Endothelial cell of umbilical vein (primary cell): ENCODE measurements around the gene FLNB. TPM values are rescaled to one million over a fixed set of nuclear protein-coding genes. Genes with fewer than 3 reads are reported as not detected.

ENCODE experiments used
- BruUV-seq: library from RNA; stranded (reverse); fragments of 400-500 nt; replicated peaks from 2 replicates; lab custom pipeline; 2021; lab: Mats Ljungman, UMichigan
- CTCF ChIA-PET: fragments of 300-600, 350-600 bp; sonication (Branson Sonifier 250); formaldehyde crosslinking; loops from one replicate; lab custom pipeline; 2021; ENCODE audit warnings: antibody characterized with exemption, inconsistent platforms; lab: Charles Lee
- POLR2A ChIA-PET: fragments of 300-600, 350-600 bp; sonication (Branson Sonifier 250); formaldehyde crosslinking; loops from one replicate; lab custom pipeline; 2021; ENCODE audit warnings: antibody characterized with exemption, inconsistent platforms; lab: Charles Lee
- DNase-seq: peaks from one replicate; pipeline ENCODE4 v3.0.0-alpha.2; 2011; ENCODE audit warnings: low read depth, low spot score
- FAIRE-seq: peaks from 2 replicates; lab custom pipeline; 2011; peaks lifted over from hg19 to GRCh38; lab: Jason Lieb, UNC
- H2AFZ ChIP-seq: 2 replicates; pipeline ENCODE4 v1.6.0; 2012; ENCODE audit warnings: low read depth, low read length, control low read depth, inconsistent platforms
- H3K27ac ChIP-seq: 2 replicates; pipeline ENCODE4 v1.5.1; 2011; ENCODE audit warnings: low read depth, mild to moderate bottlenecking, control low read depth, low read length, moderate library complexity; ENCODE audit not compliant: insufficient read depth
- H3K27me3 ChIP-seq, 2 experiments: 2 replicates each; pipeline versions ENCODE4 v1.6.0 to v1.6.1; 2011; ENCODE audit warnings: low read length in 2 of 2, mixed read lengths in 1 of 2; ENCODE audit not compliant: control insufficient read depth in 2 of 2, insufficient read depth in 2 of 2
- H3K36me3 ChIP-seq, 2 experiments: 2 replicates in 1 of 2; 3 replicates in 1 of 2; pipeline ENCODE4 v1.5.1; 2011; ENCODE audit warnings: low read length in 2 of 2, mild to moderate bottlenecking in 1 of 2, moderate library complexity in 1 of 2; ENCODE audit not compliant: control insufficient read depth in 2 of 2, insufficient read depth in 2 of 2; ENCODE audit errors: extremely low read depth in 1 of 2
- H3K4me1 ChIP-seq: 3 replicates; pipeline ENCODE4 v1.5.1; 2011; ENCODE audit warnings: mild to moderate bottlenecking, low read length; ENCODE audit not compliant: control insufficient read depth, insufficient read depth; ENCODE audit errors: extremely low read depth
- H3K4me2 ChIP-seq: 2 replicates; pipeline ENCODE4 v1.6.1; 2011; ENCODE audit warnings: low read length, control low read depth, mixed read lengths; ENCODE audit not compliant: insufficient read depth
- H3K4me3 ChIP-seq, 3 experiments: fragments of 200-600 bp in 1 of 3; sonication (generic), shearing (Covaris generic) in 1 of 3; replicated peaks in 1 of 3; 2 replicates each; pipeline ENCODE4 v1.5.1; 2011 to 2016; ENCODE audit warnings: control low read depth in 3 of 3, low read length in 3 of 3, mild to moderate bottlenecking in 2 of 3, inconsistent platforms in 1 of 3, low read depth in 1 of 3, moderate library complexity in 1 of 3; ENCODE audit not compliant: insufficient read depth in 1 of 3
- H3K79me2 ChIP-seq: 2 replicates; pipeline ENCODE4 v1.6.0; 2012; ENCODE audit warnings: low read length, inconsistent platforms; ENCODE audit not compliant: control insufficient read depth, insufficient read depth
- H3K9ac ChIP-seq: replicated peaks from 2 replicates; pipeline ENCODE3; 2011; ENCODE audit warnings: low read length, control low read depth; ENCODE audit not compliant: insufficient read depth; ENCODE audit errors: extremely low read depth
- H3K9me1 ChIP-seq: replicated peaks from 3 replicates; pipeline ENCODE4 v1.6.0; 2011; ENCODE audit warnings: mild to moderate bottlenecking, low read length; ENCODE audit not compliant: control insufficient read depth, insufficient read depth; ENCODE audit errors: extremely low read depth
- H3K9me3 ChIP-seq: replicated peaks from 2 replicates; pipeline ENCODE4 v1.5.1; 2012; ENCODE audit warnings: low read length, inconsistent platforms; ENCODE audit not compliant: control insufficient read depth, insufficient read depth
- H4K20me1 ChIP-seq: replicated peaks from 2 replicates; pipeline ENCODE3; 2011; ENCODE audit warnings: mild to moderate bottlenecking, low read length; ENCODE audit not compliant: control insufficient read depth, insufficient read depth; ENCODE audit errors: extremely low read depth
- EZH2 ChIP-seq: IDR thresholded peaks from 2 replicates; pipeline ENCODE4 v1.6.1; 2012; ENCODE audit warnings: borderline replicate concordance, low read depth, mild to moderate bottlenecking, moderate library complexity, low read length, inconsistent platforms; ENCODE audit not compliant: severe bottlenecking
- MYC ChIP-seq: IDR thresholded peaks from one replicate; pipeline ENCODE4 v1.6.1; 2011; ENCODE audit warnings: mild to moderate bottlenecking, low read depth, low read length
- POLR2AphosphoS5 ChIP-seq: IDR thresholded peaks from 2 replicates; pipeline ENCODE4 v1.6.1; 2012; ENCODE audit warnings: low read depth, mild to moderate bottlenecking, control low read depth, low read length, moderate library complexity; ENCODE audit not compliant: insufficient read depth
- dilution Hi-C: fragments of 300-500 bp; cut with MboI; formaldehyde crosslinking; loops from one replicate; pipeline ENCODE4 v1.15.0; 2019; ENCODE audit warnings: low sequenced_read_pairs; ENCODE audit not compliant: extremely low pct_ligation_motif_present
- intact Hi-C: fragments of 100-400 bp; cut with micrococcal nuclease; formaldehyde crosslinking; loops from one replicate; pipeline ENCODE4 v1.10.0; 2022
- polyA plus RNA-seq, 4 experiments: library from polyadenylated mRNA; depleted of rRNA in 3 of 4; stranded (reverse) in 3 of 4; unstranded in 1 of 4; fragments of >200 nt; gene quantifications; 2 replicates each; pipeline versions ENCODE4 v1.2.1 to v1.2.3, GENCODE V29; 2011 to 2012; ENCODE audit warnings: missing spikeins in 1 of 4
- total RNA-seq: library from RNA; stranded (reverse); gene quantifications from 2 replicates; pipeline ENCODE4 v1.2.3, GENCODE V29; 2021

Gene FLNB
- total and polyA plus RNA-seq, 2 donors (not counting 3 experiments of a cell fraction or from before 2014, with no cell fraction given): 479 to 670 TPM

GRCh38 chr3:58095603-58096138, 87.4 kb downstream of the FLNB start:
- dilution Hi-C loops: loop anchor here (10.0 kb wide), 1 partner anchor 59 kb away; no protein-coding TSS in a partner anchor
- POLR2A ChIA-PET: interaction anchor here (0.8 kb wide), 1 partner anchor 126 kb away, joined by 3 read pairs; no protein-coding TSS in a partner anchor
- intact Hi-C loops: no loop called here

GRCh38 chr3:58098531-58098930, 90.3 kb downstream of the FLNB start:
- CTCF ChIA-PET: no interaction called here
- Histone ChIP-seq H3K79me2 (peaks cover 72% of the 10 kb centered on the region), H3K9me1 (no peaks in the 10 kb centered on the region), H3K9me3 (no peaks in the 10 kb centered on the region), H3K36me3 (peaks cover 63 to 66% of the 10 kb centered on the region in 2 experiments), H3K4me2 (no peak overlapping the region), H3K27ac (no peak overlapping the region), H3K9ac (no peak overlapping the region), H3K4me3 (no peak overlapping the region), H3K27me3 (no peaks in the 10 kb centered on the region), H4K20me1 (no peaks in the 10 kb centered on the region), H3K4me1 (peaks cover 4% of the 10 kb centered on the region), H2AFZ (no peak overlapping the region)
- no peak for TF ChIP-seq POLR2AphosphoS5
- TF ChIP-seq MYC: no peak
- POLR2A ChIA-PET: no interaction called here
- dilution Hi-C loops (loop anchor here (10.0 kb wide), 1 partner anchor 56 kb away; no protein-coding TSS in a partner anchor), intact Hi-C loops (no loop called here)
- FAIRE-seq: no peak
- BruUV-seq: no TSS peak
- no peak for DNase-seq

More at GRCh38 chr3:58095603-58096138, 87.4 kb downstream of the FLNB start:
- H3K9me3 ChIP-seq: no peaks in the 10 kb centered on the region
- BruUV-seq: no TSS peak
- H2AFZ ChIP-seq: no peak overlapping the region
- H3K36me3 ChIP-seq: peaks cover 40 to 42% of the 10 kb centered on the region in 2 experiments
- H3K27me3 ChIP-seq: no peaks in the 10 kb centered on the region
- no peaks in the 10 kb centered on the region for H4K20me1 ChIP-seq
- FAIRE-seq (no peak), DNase-seq (no peak)
- CTCF ChIA-PET: no interaction called here
- H3K27ac ChIP-seq: no peak overlapping the region
- peaks cover 10% of the 10 kb centered on the region for H3K4me1 ChIP-seq
- H3K4me3 ChIP-seq: no peak overlapping the region
- H3K9me1 ChIP-seq: no peaks in the 10 kb centered on the region
- no peak for TF ChIP-seq EZH2
- H3K4me2 ChIP-seq: no peak overlapping the region
- H3K9ac ChIP-seq: no peak overlapping the region
- peaks cover 79% of the 10 kb centered on the region for H3K79me2 ChIP-seq
